ENCODE data around the gene NRDC.

DNA sequence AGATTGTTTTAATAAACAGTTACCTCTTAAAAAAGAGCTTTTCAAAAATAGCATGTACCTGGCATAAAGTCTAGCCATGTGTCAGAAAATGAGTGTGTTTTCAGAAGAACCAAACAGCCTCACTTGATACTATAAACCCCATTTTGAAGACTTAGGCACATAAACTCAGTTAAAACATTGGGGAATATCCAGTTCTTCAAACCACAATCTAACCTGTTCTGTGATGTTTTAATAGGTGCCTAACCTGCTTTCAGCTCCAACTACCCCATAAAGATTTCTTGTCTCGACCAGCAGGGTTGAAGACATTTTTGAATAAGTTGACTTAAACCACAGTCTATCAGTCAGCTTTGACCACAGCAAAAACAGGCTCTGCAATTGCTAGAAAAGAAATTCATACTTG, 41.3 kb downstream of the NRDC start:
- no peak for TF ChIP-seq POLR2A (IDR thresholded peaks at IDR 0.05)
- TF ChIP-seq, protein P1, sequence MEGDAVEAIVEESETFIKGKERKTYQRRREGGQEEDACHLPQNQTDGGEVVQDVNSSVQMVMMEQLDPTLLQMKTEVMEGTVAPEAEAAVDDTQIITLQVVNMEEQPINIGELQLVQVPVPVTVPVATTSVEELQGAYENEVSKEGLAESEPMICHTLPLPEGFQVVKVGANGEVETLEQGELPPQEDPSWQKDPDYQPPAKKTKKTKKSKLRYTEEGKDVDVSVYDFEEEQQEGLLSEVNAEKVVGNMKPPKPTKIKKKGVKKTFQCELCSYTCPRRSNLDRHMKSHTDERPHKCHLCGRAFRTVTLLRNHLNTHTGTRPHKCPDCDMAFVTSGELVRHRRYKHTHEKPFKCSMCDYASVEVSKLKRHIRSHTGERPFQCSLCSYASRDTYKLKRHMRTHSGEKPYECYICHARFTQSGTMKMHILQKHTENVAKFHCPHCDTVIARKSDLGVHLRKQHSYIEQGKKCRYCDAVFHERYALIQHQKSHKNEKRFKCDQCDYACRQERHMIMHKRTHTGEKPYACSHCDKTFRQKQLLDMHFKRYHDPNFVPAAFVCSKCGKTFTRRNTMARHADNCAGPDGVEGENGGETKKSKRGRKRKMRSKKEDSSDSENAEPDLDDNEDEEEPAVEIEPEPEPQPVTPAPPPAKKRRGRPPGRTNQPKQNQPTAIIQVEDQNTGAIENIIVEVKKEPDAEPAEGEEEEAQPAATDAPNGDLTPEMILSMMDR (IDR thresholded peaks at IDR 0.05) = no peak

Data from esophagus squamous epithelium (tissue), 4 donors.